IMR-90 (cell line): Measurements from ENCODE around the gene KDELR3.

ENCODE experiments used
- BHLHE40 ChIP-seq: fragments of 150-350 bp; IDR thresholded peaks from 2 replicates; pipeline ENCODE4 v1.6.1; 2016; ENCODE audit warnings: mild to moderate bottlenecking, low read depth, low read length
- CHD1 ChIP-seq: IDR thresholded peaks from 2 replicates; pipeline ENCODE4 v1.6.1; 2012; ENCODE audit warnings: low read depth, low read length, improper control_type of control experiment
- FOS ChIP-seq: fragments of 150-350 bp; IDR thresholded peaks from 2 replicates; pipeline ENCODE4 v1.6.1; 2016; ENCODE audit warnings: low read depth, low read length
- MAFK ChIP-seq: IDR thresholded peaks from 2 replicates; pipeline ENCODE4 v1.6.1; 2012; ENCODE audit warnings: low read depth, low read length, improper control_type of control experiment
- MXI1 ChIP-seq: IDR thresholded peaks from 2 replicates; pipeline ENCODE4 v1.6.1; 2012; ENCODE audit warnings: low read depth, mild to moderate bottlenecking, low read length, moderate library complexity, borderline replicate concordance
- NFE2L2 ChIP-seq: fragments of 150-350 bp; IDR thresholded peaks from 2 replicates; pipeline ENCODE4 v1.6.1; 2016; ENCODE audit warnings: low read depth, mild to moderate bottlenecking, low read length
- POLR2A ChIP-seq: IDR thresholded peaks from 2 replicates; pipeline ENCODE4 v1.6.1; 2012; ENCODE audit warnings: mild to moderate bottlenecking, low read depth, low read length
- RAD21 ChIP-seq: IDR thresholded peaks from 2 replicates; pipeline ENCODE4 v1.6.1; 2012; ENCODE audit warnings: low read length, improper control_type of control experiment
- RCOR1 ChIP-seq: IDR thresholded peaks from 2 replicates; pipeline ENCODE4 v1.6.1; 2012; ENCODE audit warnings: mild to moderate bottlenecking, low read length, improper control_type of control experiment; ENCODE audit not compliant: insufficient replicate concordance
- RFX5 ChIP-seq: IDR thresholded peaks from 2 replicates; pipeline ENCODE4 v1.8.0; 2012; ENCODE audit warnings: low read depth, mild to moderate bottlenecking, low read length, moderate library complexity
- TF ChIP-seq, protein P1 (sequence below): conservative IDR thresholded peaks from 2 replicates; pipeline ENCODE4 v1.5.1; 2012; ENCODE audit warnings: mild to moderate bottlenecking, low read depth, low read length, improper control_type of control experiment
- TF ChIP-seq, protein P2 (sequence below): fragments of 150-350 bp; IDR thresholded peaks from 2 replicates; pipeline ENCODE4 v1.6.1; 2016; ENCODE audit warnings: low read depth, mild to moderate bottlenecking, low read length, moderate library complexity, borderline replicate concordance

DNA sequence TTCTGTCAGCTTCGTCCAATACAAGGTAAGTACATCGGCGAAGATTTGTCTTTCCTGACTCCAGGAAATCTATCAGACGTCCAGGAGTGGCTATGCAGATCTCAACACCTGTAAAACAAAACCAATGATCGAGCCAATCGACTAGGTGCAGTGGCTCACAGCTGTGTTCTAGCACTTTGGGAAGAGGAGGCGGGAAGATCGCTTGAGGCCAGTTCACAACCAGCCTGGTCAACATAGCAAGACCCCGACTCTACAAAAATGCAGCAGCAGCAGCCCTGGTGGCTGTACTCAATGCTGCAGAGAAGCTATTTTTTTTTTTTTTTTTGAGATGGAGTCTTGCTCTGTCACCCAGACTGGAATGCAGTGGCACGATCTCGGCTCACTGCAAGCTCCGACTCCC, 27.0 kb downstream of the KDELR3 start:
- no peak for TF ChIP-seq RFX5
- TF ChIP-seq, protein P1, sequence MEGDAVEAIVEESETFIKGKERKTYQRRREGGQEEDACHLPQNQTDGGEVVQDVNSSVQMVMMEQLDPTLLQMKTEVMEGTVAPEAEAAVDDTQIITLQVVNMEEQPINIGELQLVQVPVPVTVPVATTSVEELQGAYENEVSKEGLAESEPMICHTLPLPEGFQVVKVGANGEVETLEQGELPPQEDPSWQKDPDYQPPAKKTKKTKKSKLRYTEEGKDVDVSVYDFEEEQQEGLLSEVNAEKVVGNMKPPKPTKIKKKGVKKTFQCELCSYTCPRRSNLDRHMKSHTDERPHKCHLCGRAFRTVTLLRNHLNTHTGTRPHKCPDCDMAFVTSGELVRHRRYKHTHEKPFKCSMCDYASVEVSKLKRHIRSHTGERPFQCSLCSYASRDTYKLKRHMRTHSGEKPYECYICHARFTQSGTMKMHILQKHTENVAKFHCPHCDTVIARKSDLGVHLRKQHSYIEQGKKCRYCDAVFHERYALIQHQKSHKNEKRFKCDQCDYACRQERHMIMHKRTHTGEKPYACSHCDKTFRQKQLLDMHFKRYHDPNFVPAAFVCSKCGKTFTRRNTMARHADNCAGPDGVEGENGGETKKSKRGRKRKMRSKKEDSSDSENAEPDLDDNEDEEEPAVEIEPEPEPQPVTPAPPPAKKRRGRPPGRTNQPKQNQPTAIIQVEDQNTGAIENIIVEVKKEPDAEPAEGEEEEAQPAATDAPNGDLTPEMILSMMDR, result no peak
- TF ChIP-seq MAFK, result no peak
- no peak for TF ChIP-seq POLR2A
- TF ChIP-seq RCOR1, result no peak
- no peak for TF ChIP-seq RAD21
- TF ChIP-seq MXI1, result no peak
- no peak for TF ChIP-seq FOS
- no peak for TF ChIP-seq BHLHE40
- no peak for TF ChIP-seq CHD1
- TF ChIP-seq NFE2L2, result no peak
- TF ChIP-seq, protein P2, sequence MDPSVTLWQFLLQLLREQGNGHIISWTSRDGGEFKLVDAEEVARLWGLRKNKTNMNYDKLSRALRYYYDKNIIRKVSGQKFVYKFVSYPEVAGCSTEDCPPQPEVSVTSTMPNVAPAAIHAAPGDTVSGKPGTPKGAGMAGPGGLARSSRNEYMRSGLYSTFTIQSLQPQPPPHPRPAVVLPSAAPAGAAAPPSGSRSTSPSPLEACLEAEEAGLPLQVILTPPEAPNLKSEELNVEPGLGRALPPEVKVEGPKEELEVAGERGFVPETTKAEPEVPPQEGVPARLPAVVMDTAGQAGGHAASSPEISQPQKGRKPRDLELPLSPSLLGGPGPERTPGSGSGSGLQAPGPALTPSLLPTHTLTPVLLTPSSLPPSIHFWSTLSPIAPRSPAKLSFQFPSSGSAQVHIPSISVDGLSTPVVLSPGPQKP, result no peak
